SJCRH30 (cell line): Measurements from ENCODE around the gene RGL1. TPM values are rescaled to one million over a fixed set of nuclear protein-coding genes. Genes with fewer than 3 reads are reported as not detected.

Experiments
- DNase-seq, 2 experiments: peaks; one replicate each; pipeline ENCODE4 v3.0.0-alpha.2; 2015 to 2020
- H3K27ac ChIP-seq: fragments of 250-450 bp; sonication (Bioruptor Pico); 2 replicates; pipeline ENCODE4 v1.5.1; 2020; ENCODE audit warnings: mild to moderate bottlenecking, moderate library complexity
- H3K27me3 ChIP-seq: fragments of 250-450 bp; sonication (Bioruptor Pico); 2 replicates; pipeline ENCODE4 v1.5.1; 2020; ENCODE audit warnings: mild to moderate bottlenecking, moderate library complexity
- H3K36me3 ChIP-seq: fragments of 250-450 bp; sonication (Bioruptor Pico); 2 replicates; pipeline ENCODE4 v1.5.1; 2020; ENCODE audit warnings: mild to moderate bottlenecking, moderate library complexity
- H3K4me1 ChIP-seq: fragments of 250-450 bp; sonication (Bioruptor Pico); 2 replicates; pipeline ENCODE4 v1.5.1; 2020; ENCODE audit warnings: mild to moderate bottlenecking, moderate library complexity
- H3K4me3 ChIP-seq: fragments of 250-450 bp; sonication (Bioruptor Pico); 2 replicates; pipeline ENCODE4 v1.5.1; 2020; ENCODE audit warnings: mild to moderate bottlenecking, moderate library complexity
- H3K9me3 ChIP-seq: fragments of 250-450 bp; sonication (Bioruptor Pico); replicated peaks from 2 replicates; pipeline ENCODE4 v1.5.1; 2020; ENCODE audit warnings: mild to moderate bottlenecking, moderate library complexity
- total RNA-seq: library from RNA; depleted of rRNA; stranded (reverse); fragments of >200 nt; shearing (Covaris generic); gene quantifications from 2 replicates; pipeline ENCODE4 v1.2.3, GENCODE V29; 2014

RGL1 gene
- total RNA-seq, 1 experiment from 2014 or later = 0.32 TPM

DNA sequence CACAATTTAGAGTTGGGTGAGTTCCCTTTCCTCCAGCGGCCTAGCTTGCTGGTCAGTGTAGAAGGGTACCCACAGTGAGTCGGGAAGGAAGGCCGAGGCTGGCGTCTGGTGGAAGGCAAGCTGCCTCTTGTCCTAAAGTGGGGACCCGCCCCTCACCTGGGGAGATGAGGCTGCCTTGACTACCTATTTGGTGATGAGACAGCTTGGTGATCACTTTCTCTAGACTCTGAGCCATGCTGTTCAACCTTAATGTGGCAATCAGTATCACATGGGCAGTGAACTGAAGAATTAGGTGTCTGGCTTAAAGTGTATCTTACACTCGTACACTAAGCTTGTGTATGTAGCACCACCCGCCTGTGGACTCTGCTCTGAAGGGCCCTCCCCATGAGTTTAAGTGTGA, 131.9 kb downstream of the RGL1 start:
- Histone ChIP-seq H3K9me3 (no peaks in the 10 kb centered on the region), H3K4me3 (no peak overlapping the region), H3K27me3 (no peaks in the 10 kb centered on the region), H3K36me3 (no peaks in the 10 kb centered on the region), H3K27ac (no peak overlapping the region), H3K4me1 (0 out of 2 replicates have a peak, but pooled peaks cover 3% of the 10 kb centered on the region)
- no peak for DNase-seq

DNA sequence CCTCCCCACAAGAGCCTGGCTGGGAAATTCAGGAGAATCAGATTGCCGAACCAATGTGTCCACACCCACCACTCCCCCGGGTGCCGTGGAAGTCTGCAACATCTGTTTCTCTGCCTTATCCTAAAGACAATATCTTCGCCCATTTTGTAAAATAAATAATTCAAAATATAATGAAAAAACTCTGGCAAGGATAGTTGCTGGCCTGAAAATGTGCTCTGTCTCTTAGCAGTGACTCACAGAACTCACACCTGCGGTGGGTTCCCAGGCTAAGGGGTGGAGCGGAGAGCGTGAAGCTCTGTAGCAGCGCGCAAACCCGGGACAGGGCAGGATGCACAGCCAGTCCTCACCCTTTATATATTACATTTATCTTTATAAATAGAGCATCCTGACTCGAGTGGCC, 132.7 kb downstream of the RGL1 start:
- H3K27ac ChIP-seq = no peak overlapping the region
- H3K4me1 ChIP-seq = peaks cover 5% of the 10 kb centered on the region; the same call in 1 of the 2 replicates
- H3K36me3 ChIP-seq = no peaks in the 10 kb centered on the region
- H3K4me3 ChIP-seq = no peak overlapping the region
- DNase-seq = no peak
- no peaks in the 10 kb centered on the region for H3K27me3 ChIP-seq
- no peaks in the 10 kb centered on the region for H3K9me3 ChIP-seq

DNA sequence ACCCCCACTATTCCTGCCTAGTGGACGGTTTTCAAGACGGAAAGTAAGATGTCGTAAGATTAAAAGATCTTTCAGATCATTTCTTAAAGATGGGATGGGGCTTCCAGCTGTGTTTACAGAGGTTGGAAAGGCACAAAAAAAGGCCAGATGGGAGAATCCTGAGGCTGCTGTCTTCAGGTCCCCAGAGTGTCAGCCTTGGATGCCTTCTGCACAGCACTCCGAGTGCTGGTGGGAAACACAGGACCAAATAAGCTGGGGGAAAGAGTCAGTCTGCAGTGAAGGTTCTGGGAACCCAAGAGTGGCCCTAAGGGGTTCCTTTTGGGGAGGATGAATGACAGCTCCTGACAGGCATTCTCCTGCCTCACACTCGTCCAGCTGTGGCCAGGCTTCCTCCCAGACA, 136.1 kb downstream of the RGL1 start:
- no peak for DNase-seq
- H3K27me3 ChIP-seq = no peaks in the 10 kb centered on the region
- H3K27ac ChIP-seq = no peak overlapping the region
- no peaks in the 10 kb centered on the region for H3K9me3 ChIP-seq
- no peak overlapping the region for H3K4me3 ChIP-seq
- H3K36me3 ChIP-seq = no peaks in the 10 kb centered on the region
- H3K4me1 ChIP-seq = peaks cover 12% of the 10 kb centered on the region

DNA sequence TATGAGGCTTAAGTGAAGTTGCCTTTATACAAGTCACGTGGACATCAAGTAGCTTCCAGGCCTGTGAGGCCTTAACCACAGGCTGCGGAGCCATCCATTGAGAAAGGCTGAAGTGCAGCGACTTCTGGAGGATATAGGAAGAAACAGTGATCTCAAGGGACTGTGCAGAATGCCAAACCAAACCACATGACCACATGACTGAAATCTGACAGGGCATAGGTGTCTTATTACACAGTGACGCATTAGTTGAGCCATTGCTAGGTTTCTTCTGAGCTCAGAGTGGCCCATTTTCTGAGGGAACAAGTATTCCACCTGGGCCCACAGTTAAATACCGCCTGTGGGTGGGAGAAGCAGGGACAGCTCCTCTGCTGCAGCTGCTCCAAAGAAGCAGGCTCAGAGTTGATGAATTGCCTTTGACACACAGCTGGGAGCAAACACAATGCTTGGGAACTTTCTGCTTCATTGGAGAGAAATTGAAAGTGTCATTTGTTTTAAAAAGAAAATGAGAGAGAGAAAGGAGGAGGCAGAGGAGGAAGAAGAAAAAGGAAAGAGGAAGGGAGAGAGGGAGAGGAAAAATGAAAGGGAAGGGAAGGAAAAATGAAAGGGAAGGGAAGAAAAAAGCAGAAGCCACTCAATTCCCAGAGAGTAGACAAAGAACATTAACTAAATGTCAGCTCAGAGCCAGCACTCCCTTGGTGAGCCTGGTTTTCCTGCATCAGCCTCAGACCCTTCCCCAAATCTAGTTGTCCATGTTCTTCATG, 138.2 kb downstream of the RGL1 start:
- H3K27me3 ChIP-seq = no peaks in the 10 kb centered on the region
- no peak overlapping the region for H3K27ac ChIP-seq
- H3K4me1 ChIP-seq = peaks cover 12% of the 10 kb centered on the region
- no peak overlapping the region for H3K4me3 ChIP-seq
- peak; percentile 84 to 90 for DNase-seq
- H3K36me3 ChIP-seq = no peaks in the 10 kb centered on the region
- no peaks in the 10 kb centered on the region for H3K9me3 ChIP-seq

DNA sequence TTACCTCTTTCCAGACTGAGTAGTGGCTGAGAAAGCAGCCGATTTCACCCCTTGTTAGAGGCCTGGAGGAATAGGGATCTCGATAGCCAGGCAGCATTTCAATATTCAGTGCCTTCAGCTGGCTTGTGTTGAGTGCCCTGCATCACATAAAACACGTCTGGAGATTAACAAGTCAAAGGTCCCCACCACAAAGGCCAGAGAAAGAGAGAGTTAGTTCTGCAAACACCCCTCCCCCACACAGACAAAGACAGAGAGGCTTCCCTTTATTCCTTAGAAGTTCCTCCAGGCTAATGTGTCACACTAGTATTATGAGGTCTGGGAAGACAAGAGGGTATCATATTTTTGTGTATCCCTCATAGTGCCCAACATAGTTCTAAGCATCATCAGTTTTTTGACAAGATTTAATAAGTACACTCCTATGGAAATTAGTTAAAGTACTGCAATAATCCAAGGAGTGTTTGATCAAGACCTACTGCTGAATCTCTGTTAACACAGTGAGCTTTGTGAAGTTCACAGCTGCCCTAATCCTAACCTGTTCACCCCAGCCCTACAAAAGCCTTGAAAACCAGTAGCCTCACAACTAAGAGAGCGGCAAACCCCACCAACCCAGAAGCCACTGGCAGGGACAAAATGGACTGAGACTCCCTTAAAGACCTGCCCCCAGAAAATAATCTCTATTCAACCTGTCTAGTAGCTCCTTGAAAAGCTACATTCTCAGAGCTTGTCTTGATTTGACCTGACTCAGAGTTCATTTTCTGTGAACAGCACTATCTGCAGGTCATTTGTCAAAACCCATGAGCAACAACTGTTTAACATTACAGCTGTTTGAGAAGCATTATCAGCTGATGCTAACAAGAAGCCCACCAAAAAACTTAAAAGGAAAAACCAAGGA, 140.8 kb downstream of the RGL1 start:
- Histone ChIP-seq H3K27ac (no peak overlapping the region), H3K9me3 (no peaks in the 10 kb centered on the region), H3K4me1 (peaks cover 12% of the 10 kb centered on the region), H3K27me3 (no peaks in the 10 kb centered on the region), H3K4me3 (no peak overlapping the region), H3K36me3 (no peaks in the 10 kb centered on the region)
- peak; percentile 16 to 42 for DNase-seq

DNA sequence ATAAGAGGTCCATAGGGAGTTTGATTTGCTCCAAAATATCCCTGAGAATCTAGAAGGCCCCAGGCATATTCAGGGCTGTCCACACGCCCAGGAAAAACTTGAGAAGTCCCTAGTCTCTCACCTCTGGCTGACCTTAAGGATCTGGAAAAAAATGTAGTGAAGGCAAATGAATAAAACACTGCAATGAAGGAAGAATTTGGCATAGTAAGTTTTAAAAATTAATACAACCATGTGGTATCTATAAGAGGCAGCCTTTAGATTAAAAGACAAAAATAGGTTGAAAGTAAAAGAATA, 141.3 kb downstream of the RGL1 start:
- no peaks in the 10 kb centered on the region for H3K9me3 ChIP-seq
- no peak overlapping the region for H3K4me3 ChIP-seq
- no peaks in the 10 kb centered on the region for H3K36me3 ChIP-seq
- peaks cover 12% of the 10 kb centered on the region for H3K4me1 ChIP-seq
- DNase-seq = no peak
- no peaks in the 10 kb centered on the region for H3K27me3 ChIP-seq
- no peak overlapping the region for H3K27ac ChIP-seq

DNA sequence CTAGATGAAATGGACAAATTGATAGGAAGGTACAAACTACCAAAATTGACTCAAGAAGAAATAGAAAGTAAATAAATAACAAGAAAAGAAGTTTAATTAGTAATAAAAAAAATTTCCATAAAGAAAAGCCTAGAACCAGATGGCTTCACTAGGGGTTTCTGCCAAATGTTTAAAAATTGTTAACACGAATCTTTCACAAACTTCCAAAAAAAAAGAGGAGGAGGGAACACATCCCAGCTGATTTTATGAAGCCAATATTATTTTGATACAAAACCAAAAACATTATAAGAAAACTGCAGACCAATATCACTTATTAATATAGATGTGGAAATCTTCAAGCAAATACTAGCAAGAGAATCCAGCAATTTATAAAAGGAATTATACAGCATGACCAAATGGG, 143.1 kb downstream of the RGL1 start:
- H3K4me1 ChIP-seq = peaks cover 4% of the 10 kb centered on the region
- no peak for DNase-seq
- H3K4me3 ChIP-seq = no peak overlapping the region
- H3K27ac ChIP-seq = no peak overlapping the region
- no peaks in the 10 kb centered on the region for H3K9me3 ChIP-seq
- no peaks in the 10 kb centered on the region for H3K36me3 ChIP-seq
- H3K27me3 ChIP-seq = no peaks in the 10 kb centered on the region

DNA sequence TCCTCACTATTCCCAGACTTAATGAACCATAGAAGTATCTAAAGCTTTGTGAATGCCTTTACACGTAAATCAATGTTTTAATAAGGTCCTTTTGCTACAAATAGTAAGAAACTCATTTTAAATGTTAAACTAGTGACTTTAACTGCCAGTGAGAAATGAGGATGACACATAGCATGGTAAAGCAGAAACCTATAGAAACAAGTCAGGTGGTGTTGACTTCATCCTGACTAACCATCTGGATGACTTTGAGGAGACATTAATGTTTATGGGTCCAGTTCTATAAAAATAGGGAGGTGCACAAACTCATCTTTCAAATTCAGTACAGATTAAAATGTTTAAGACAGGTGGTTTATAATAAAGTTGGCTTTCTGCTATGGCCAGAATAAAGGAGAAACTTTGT, 147.2 kb downstream of the RGL1 start:
- no peaks in the 10 kb centered on the region for H3K9me3 ChIP-seq
- no peaks in the 10 kb centered on the region for H3K27me3 ChIP-seq
- no peak overlapping the region for H3K27ac ChIP-seq
- H3K4me3 ChIP-seq = no peak overlapping the region
- DNase-seq = no peak
- H3K36me3 ChIP-seq = no peaks in the 10 kb centered on the region
- H3K4me1 ChIP-seq = no peaks in the 10 kb centered on the region

DNA sequence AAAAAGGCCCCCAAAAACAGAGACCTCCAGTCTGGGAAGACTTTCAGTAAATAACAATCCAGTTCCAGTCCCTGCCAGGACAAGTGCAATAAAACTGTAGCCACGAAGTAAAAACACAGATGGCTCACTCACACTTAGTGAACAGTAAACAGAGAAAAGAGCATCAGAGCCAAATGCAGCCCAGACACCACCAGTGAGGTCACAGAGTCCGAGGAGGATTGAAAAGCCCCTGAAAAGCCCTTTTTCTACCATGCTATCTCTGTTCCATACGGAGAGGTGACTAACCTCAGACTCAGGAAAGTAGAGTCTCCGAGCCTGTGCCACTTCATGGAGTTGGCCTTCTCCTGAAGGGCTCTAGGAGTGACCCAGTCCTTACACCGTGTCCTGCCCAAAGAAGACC, 148.1 kb downstream of the RGL1 start:
- Histone ChIP-seq H3K36me3 (no peaks in the 10 kb centered on the region), H3K27me3 (no peaks in the 10 kb centered on the region), H3K4me1 (no peaks in the 10 kb centered on the region), H3K9me3 (no peaks in the 10 kb centered on the region), H3K27ac (no peak overlapping the region), H3K4me3 (no peak overlapping the region)
- DNase-seq = no peak

DNA sequence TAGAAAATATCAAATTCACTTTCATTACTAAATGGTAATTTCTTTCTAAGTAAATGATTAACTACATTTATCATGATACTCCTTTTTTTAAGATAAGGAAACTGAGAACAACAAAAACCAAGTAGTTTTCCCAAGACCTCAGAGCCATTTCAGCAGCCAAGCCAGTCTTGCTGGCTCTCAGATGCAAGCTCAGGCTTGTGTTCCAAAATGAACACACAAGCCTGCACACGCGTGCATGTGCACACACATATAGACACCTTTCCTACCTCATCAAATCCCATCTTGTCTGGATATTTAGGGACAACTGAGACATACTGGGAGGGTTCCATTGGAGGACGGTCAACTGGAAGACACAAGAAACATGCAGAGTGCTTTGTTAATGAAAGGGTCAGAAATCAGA, 149.6 kb downstream of the RGL1 start:
- Histone ChIP-seq H3K9me3 (no peaks in the 10 kb centered on the region), H3K4me1 (no peaks in the 10 kb centered on the region), H3K36me3 (no peaks in the 10 kb centered on the region), H3K27me3 (no peaks in the 10 kb centered on the region), H3K4me3 (no peak overlapping the region), H3K27ac (no peak overlapping the region)
- no peak for DNase-seq

DNA sequence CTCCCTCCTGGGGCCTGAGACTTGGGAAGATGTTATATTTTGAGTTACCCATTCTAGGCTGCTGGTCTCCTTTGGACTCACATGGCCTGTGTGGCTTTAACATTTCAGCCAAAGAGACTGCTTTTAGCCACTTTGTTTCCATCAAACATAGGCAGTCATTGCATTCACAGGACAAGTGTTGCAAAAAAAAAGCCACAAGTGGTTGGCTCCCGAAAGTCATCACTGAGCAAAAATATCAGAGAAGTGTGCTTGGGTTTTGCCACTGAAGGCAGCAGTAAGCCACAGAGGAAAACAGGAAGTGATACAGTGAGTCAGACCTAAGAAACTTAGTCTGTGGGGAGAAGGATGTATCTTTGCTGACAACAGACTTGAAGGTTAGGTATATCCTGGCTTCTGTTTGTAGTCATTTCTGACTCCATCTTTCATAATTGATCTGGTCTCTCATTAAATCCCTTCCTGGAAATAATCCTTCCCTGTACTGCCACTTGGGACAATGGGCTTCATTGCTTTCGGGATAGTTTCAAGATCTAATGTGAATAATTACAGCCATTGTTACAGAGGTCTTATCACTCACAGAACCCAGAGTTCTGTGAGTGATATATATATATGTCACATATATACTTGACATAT, 151.8 kb downstream of the RGL1 start:
- Histone ChIP-seq H3K36me3 (no peaks in the 10 kb centered on the region), H3K9me3 (no peaks in the 10 kb centered on the region), H3K4me1 (no peaks in the 10 kb centered on the region), H3K27me3 (no peaks in the 10 kb centered on the region), H3K4me3 (no peak overlapping the region), H3K27ac (no peak overlapping the region)
- DNase-seq = no peak

DNA sequence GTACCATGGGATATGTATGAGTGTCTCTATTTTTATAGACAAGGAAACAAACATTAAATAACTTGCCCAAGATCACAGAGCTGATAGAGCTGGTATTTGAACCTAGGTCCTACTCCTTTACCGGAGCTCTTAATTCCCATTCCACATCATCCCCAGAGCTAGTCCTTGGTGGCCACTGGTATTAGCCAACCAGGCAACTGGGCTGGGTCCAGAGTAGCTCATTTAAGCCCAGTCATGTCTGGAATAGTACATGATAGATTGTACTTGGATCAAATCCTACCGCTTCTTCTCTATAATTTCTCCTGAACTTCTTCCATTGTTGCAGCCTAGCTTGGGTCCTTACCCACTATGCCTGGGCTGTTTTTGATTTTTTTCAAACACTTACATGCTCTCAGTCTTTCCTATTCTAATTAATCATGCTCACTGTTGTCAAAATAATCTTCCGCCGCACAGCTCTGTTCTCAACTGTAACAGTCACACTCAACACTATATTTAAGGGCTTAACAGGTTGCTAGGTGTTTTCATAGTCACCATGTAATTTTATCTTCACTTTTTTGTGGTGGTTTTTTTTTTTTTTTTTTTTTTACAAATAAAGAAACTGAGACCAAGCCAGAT, 152.4 kb downstream of the RGL1 start:
- Histone ChIP-seq H3K27me3 (no peaks in the 10 kb centered on the region), H3K27ac (no peak overlapping the region), H3K36me3 (no peaks in the 10 kb centered on the region), H3K4me1 (no peaks in the 10 kb centered on the region), H3K9me3 (no peaks in the 10 kb centered on the region), H3K4me3 (no peak overlapping the region)
- no peak for DNase-seq

DNA sequence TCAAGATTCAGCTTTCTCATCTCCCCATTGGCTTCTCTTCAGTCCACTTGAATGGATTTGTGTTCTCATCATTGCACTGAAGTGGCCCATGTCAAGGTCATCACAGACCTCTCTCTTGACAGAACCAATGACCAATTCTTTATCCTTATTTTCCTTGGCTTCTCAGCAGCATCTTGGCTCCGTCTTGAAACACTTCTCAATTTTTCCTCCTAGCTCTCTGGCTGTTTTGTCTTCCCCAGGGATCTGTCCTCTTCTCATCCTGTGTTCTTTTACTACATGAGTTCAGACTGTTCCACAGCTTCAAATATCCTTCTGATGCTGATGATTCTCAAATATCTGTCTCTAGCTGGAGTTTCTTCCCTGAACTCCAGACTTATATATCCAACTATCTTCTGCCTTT, 154.0 kb downstream of the RGL1 start:
- Histone ChIP-seq H3K27me3 (no peaks in the 10 kb centered on the region), H3K4me1 (no peaks in the 10 kb centered on the region), H3K4me3 (no peak overlapping the region), H3K9me3 (no peaks in the 10 kb centered on the region), H3K27ac (no peak overlapping the region), H3K36me3 (no peaks in the 10 kb centered on the region)
- no peak for DNase-seq

DNA sequence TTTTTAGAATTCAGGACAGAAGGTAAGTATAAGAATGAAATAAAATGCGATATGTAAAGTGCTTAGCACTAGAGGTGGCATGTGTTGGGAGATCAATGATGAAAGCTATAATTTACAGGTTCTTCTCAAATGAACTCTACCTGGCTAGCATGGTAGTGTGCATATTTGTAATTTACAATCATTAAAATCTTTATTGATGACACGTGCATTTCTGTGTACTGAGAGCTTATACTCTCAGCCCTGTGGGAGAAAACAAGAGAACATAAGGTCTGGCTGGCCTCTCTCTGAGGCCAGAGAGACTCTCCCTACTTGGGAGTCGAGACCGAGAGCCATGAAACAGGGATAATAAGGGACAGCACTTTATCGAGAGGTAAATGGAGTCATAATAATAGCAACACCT, 156.2 kb downstream of the RGL1 start:
- Histone ChIP-seq H3K4me1 (no peaks in the 10 kb centered on the region), H3K27me3 (no peaks in the 10 kb centered on the region), H3K36me3 (no peaks in the 10 kb centered on the region), H3K27ac (no peak overlapping the region), H3K4me3 (no peak overlapping the region), H3K9me3 (no peaks in the 10 kb centered on the region)
- DNase-seq = no peak

DNA sequence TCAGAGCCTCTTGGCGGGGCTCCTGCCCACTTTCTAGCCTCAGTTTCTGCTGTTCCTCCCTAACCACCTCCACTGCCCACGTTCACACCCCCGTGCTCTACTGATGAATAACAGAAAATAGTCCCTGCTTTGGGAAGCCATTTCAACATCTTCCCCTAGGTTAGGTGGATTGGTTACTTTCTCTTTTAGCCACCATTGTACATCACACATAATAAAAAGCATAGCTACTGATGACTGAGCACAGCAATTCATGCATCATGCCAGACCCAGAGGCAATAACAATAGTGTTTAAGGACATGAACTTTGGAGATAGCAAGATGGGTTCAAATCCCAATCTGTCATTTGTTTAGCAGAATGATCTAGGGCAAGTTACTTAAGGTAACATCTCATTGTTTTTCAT, 158.0 kb downstream of the RGL1 start:
- Histone ChIP-seq H3K27me3 (no peaks in the 10 kb centered on the region), H3K4me3 (no peak overlapping the region), H3K9me3 (no peaks in the 10 kb centered on the region), H3K36me3 (no peaks in the 10 kb centered on the region), H3K27ac (no peak overlapping the region), H3K4me1 (no peaks in the 10 kb centered on the region)
- DNase-seq = no peak
